ENCODE results near the gene DRC7.
"Not testable (repeated sequence)": the region's sequence is repeated elsewhere in the genome, so short reads cannot be mapped to it uniquely, and the experiment has no call there.

The DRC7 gene

GRCh38 chr16:57660715-57661463, 33.7 kb upstream of the DRC7 start:
- DNase-seq, result no peak

GRCh38 chr16:57661510-57661909, 33.1 kb upstream of the DRC7 start:
- DNase-seq, result no peak

GRCh38 chr16:57661936-57662906, 32.4 kb upstream of the DRC7 start:
- no peak for DNase-seq

GRCh38 chr16:57663436-57663835, 31.2 kb upstream of the DRC7 start:
- no peak for DNase-seq

- DNase-seq, result no peak
These were observed 30.5 kb upstream of the DRC7 start for GRCh38 chr16:57663917-57664661.

- DNase-seq, result no peak
These were observed 30.0 kb upstream of the DRC7 start for GRCh38 chr16:57664662-57665025.

- DNase-seq, result no peak
These were observed 29.1 kb upstream of the DRC7 start for GRCh38 chr16:57665541-57665940.

GRCh38 chr16:57666353-57667047, 28.1 kb upstream of the DRC7 start:
- DNase-seq, result no peak

GRCh38 chr16:57667048-57667525, 27.5 kb upstream of the DRC7 start:
- DNase-seq, result no peak

GRCh38 chr16:57667526-57668262, 26.9 kb upstream of the DRC7 start:
- DNase-seq, result peak; percentile 20

- no peak for DNase-seq
These were observed 26.4 kb upstream of the DRC7 start, which contains the start of gene ADGRG3 for GRCh38 chr16:57668263-57668571. TSS of gene ADGRG3 (plus strand) at chr16:57668306. CDS start at chr16:57668348, 42 bp downstream.

GRCh38 chr16:57668630-57669475, 25.8 kb upstream of the DRC7 start:
- no peak for DNase-seq

GRCh38 chr16:57669476-57670162, 25.0 kb upstream of the DRC7 start:
- DNase-seq, result no peak

- no peak for DNase-seq
These were observed 24.4 kb upstream of the DRC7 start for GRCh38 chr16:57670196-57670595.

GRCh38 chr16:57671451-57671850, 23.2 kb upstream of the DRC7 start:
- DNase-seq, result not testable (repeated sequence)

GRCh38 chr16:57672416-57672815, 22.2 kb upstream of the DRC7 start:
- DNase-seq, result no peak

- no peak for DNase-seq
These were observed 21.8 kb upstream of the DRC7 start for GRCh38 chr16:57672824-57673223.

- DNase-seq, result no peak
These were observed 18.7 kb upstream of the DRC7 start for GRCh38 chr16:57675741-57676551.

GRCh38 chr16:57676553-57677085, 18.0 kb upstream of the DRC7 start:
- DNase-seq, result no peak

Data from CD4-positive, alpha-beta T cell treated with Interleukin-12 subunit alpha and Interleukin-12 subunit beta, for 1 hour (primary cell).